Measurements from ENCODE around the gene TRPM2.

The TRPM2 gene

DNA sequence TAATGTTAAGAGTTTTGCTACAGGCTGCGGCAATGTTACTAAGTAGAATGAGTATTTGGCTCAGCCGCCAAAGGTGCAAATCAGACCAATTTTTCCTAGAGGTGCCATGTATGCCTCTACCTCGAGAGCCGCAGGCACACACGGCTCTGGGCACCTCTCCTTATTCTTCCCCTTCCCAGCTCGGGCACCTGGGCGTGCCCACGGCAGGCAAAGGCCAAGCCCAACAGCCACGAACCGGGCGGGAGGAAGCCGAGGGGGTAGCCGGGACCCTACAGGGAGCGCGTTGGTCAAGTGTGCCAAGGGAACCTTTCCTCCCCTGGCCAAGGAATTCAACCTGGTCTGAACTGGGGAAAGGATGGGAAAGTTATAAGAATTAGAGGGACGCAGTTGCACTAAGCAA, 132.9 kb downstream of the TRPM2 start:
- DNase-seq = no peak

DNA sequence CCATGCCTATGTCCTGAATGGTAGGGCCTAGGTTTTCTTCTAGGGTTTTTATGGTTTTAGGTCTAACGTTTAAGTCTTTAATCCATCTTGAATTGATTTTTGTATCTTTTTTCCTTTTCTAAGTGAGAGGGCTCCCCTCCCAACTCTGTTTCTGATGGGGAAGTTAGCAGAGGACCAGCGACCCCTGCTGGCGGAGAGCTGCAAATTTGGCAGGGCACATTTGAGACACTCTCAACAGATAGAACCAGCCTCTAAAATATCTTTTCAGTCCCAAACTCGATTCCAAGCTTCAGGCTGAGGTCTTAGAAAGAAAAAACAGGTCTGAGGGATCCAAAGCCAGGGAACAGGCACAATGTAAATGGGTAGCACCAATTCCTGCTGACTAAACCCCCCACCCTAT, 134.4 kb downstream of the TRPM2 start:
- DNase-seq = peak in 1 of 2 donors; percentile 53

- no peak for DNase-seq
Observed at GRCh38 chr21:44489962-44490361, 136.5 kb downstream of the TRPM2 start.

DNA sequence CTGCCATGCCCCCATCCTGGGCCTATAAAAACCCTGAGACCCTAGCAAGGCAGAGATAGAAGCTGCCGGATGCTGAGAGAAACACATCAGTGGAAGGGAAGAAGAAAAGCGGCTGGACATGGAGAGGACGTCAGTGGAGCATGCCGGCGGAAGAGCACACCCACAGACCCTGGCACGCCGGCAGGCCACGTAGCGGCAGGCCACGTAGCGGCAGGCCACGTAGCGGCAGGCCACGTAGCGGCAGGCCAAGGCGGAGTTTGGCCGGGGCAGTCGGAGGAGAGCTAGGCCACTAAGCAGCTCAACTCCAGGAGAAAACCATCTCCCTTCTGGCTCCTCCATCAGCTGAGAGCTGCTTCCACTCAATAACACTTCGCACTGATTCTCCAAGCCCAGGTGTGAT, 137.0 kb downstream of the TRPM2 start:
- DNase-seq = no peak

DNA sequence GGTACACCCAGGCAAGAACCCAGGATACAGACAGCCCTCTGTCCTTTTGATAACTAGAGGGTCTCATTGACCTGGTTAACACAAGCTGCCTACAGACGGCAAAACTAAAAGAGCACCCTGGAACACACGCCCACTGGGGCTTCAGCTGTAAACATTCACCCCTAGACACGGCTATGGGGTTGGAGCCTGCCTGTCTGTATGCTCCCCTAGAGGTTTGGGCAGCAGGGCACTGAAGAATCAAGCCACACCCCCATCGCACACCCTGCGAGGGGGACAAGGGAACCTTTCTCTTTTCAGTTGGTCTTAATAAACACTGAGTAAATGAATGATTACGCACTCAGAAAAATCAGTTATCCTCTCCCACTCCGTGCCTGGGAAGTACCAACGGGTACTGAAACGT, 137.4 kb downstream of the TRPM2 start:
- DNase-seq = no peak
